Measurements from ENCODE around the gene TMEM212.

- no peak for TF ChIP-seq CTCF (IDR thresholded peaks at IDR 0.05)
- no peak for TF ChIP-seq POLR2A (IDR thresholded peaks at IDR 0.05)
These were observed 33.6 kb downstream of the TMEM212 start for GRCh38 chr3:171876680-171877147.

Measured in right lobe of liver (tissue), 4 donors.